Embryonic facial prominence (tissue), 1 donor: ENCODE data around the gene KCNG3.
A peak's percentile ranks its signal among the peaks of the same experiment; 100 is the strongest.

Experiments
- DNase-seq: peaks from one replicate; pipeline ENCODE4 v3.0.0-alpha.2; 2016; ENCODE audit errors: extremely low spot score

The KCNG3 gene

GRCh38 chr2:42493468-42494354, at the start of gene KCNG3:
KCNG3 (minus strand) TSS chr2:42493982; CDS start chr2:42493501, 481 bp downstream.
- no peak for DNase-seq

- DNase-seq, result no peak
These were observed 49.1 kb upstream of the KCNG3 start for GRCh38 chr2:42542871-42543270.

- DNase-seq, result no peak
These were observed 43.7 kb upstream of the KCNG3 start for GRCh38 chr2:42537493-42537892.

GRCh38 chr2:42532397-42532796, 38.6 kb upstream of the KCNG3 start:
- no peak for DNase-seq

GRCh38 chr2:42523341-42523740, 29.6 kb upstream of the KCNG3 start:
- DNase-seq, result no peak

GRCh38 chr2:42522035-42522434, 28.3 kb upstream of the KCNG3 start:
- DNase-seq, result no peak

- no peak for DNase-seq
These were observed 25.8 kb upstream of the KCNG3 start for GRCh38 chr2:42519624-42520023.

- DNase-seq, result no peak
These were observed 22.7 kb upstream of the KCNG3 start for GRCh38 chr2:42516418-42516901.

GRCh38 chr2:42513252-42513918, 19.6 kb upstream of the KCNG3 start:
- DNase-seq, result no peak

GRCh38 chr2:42510608-42511243, 16.9 kb upstream of the KCNG3 start:
- no peak for DNase-seq

GRCh38 chr2:42510191-42510590, 16.4 kb upstream of the KCNG3 start:
- no peak for DNase-seq

- DNase-seq, result no peak
These were observed 10.8 kb upstream of the KCNG3 start for GRCh38 chr2:42504364-42505230.

- DNase-seq, result no peak
These were observed 9.5 kb upstream of the KCNG3 start for GRCh38 chr2:42503291-42503690.

- no peak for DNase-seq
These were observed 4.7 kb upstream of the KCNG3 start for GRCh38 chr2:42498497-42498896.

GRCh38 chr2:42495611-42496010, 1.8 kb upstream of the KCNG3 start:
- DNase-seq, result no peak

- DNase-seq, result no peak
These were observed 1.4 kb upstream of the KCNG3 start for GRCh38 chr2:42495234-42495581.

- DNase-seq, result peak; percentile 69
These were observed 812 bp upstream of the KCNG3 start for GRCh38 chr2:42494355-42495233.

GRCh38 chr2:42492691-42493467, 903 bp downstream of the KCNG3 start:
- DNase-seq, result no peak

- DNase-seq, result no peak
These were observed 5.5 kb downstream of the KCNG3 start for GRCh38 chr2:42488297-42488696.
